Measurements from ENCODE around the gene RAET1E. TPM values are rescaled to one million over a fixed set of nuclear protein-coding genes. Genes with fewer than 3 reads are reported as not detected.

The RAET1E gene
- total RNA-seq, 1 donor = 0.36 TPM

DNA sequence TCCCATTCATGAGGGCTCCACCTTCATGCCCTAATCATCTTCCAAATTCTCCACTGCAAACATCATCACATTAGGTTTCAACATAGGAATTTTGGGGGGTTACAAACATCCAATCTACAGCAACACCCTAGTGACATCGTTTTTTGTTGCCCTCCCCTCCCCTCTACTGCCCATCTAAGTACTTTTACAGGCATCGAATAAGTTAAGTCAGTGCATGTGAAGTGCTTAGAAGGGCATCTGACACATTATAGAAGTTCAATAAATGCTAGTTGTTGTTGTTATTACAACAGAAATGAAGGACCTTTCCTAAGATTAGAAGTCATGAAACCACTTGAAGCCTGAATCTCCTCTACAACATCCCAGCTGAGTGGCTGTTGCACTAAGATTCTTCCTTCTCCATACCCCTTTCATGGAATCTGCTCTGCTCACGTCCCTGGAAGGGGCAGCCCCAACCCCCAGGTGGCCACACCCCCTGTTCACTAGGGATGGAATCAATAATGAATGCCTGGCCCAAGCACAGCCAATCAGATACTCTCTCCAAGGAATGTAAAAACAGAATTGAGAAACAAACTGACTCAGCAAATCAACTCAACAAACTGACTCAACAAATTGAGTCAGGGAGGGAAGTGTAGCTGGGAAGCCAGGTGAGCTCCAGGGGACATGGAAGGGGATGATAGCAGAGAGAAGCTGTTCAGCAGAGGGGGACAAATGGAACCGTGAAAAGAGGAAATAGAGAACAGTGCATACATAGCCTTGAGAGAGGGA lies 29.9 kb downstream of the RAET1E start:
- Histone ChIP-seq H2AFZ (ENCODE audit: low read length) (no peak overlapping the region), H4K20me1 (ENCODE audit: insufficient read depth, low read length) (no peaks in the 10 kb centered on the region), H3K4me3 (ENCODE audit: insufficient read depth, low read length) (no peak overlapping the region), H3K9me3 (ENCODE audit: low read depth, low read length) (peaks cover 2% of the 10 kb centered on the region), H3K36me3 (ENCODE audit: insufficient read depth, low read length) (no peaks in the 10 kb centered on the region), H3K4me1 (ENCODE audit: insufficient read depth, low read length) (no peaks in the 10 kb centered on the region), H3K4me2 (ENCODE audit: insufficient read depth, low read length) (no peak overlapping the region), H3K27ac (ENCODE audit: low read depth, low read length) (no peak overlapping the region), H3K79me2 (ENCODE audit: insufficient read depth, low read length) (no peaks in the 10 kb centered on the region), H3K27me3 (ENCODE audit: insufficient read depth, low read length) (no peaks in the 10 kb centered on the region)
- no peak for DNase-seq (ENCODE audit: insufficient read length, low spot score, missing footprints)
- TF ChIP-seq, protein P1, sequence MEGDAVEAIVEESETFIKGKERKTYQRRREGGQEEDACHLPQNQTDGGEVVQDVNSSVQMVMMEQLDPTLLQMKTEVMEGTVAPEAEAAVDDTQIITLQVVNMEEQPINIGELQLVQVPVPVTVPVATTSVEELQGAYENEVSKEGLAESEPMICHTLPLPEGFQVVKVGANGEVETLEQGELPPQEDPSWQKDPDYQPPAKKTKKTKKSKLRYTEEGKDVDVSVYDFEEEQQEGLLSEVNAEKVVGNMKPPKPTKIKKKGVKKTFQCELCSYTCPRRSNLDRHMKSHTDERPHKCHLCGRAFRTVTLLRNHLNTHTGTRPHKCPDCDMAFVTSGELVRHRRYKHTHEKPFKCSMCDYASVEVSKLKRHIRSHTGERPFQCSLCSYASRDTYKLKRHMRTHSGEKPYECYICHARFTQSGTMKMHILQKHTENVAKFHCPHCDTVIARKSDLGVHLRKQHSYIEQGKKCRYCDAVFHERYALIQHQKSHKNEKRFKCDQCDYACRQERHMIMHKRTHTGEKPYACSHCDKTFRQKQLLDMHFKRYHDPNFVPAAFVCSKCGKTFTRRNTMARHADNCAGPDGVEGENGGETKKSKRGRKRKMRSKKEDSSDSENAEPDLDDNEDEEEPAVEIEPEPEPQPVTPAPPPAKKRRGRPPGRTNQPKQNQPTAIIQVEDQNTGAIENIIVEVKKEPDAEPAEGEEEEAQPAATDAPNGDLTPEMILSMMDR (IDR thresholded peaks at IDR 0.05; ENCODE audit: extremely low read depth, low read depth, low read length) = no peak

DNA sequence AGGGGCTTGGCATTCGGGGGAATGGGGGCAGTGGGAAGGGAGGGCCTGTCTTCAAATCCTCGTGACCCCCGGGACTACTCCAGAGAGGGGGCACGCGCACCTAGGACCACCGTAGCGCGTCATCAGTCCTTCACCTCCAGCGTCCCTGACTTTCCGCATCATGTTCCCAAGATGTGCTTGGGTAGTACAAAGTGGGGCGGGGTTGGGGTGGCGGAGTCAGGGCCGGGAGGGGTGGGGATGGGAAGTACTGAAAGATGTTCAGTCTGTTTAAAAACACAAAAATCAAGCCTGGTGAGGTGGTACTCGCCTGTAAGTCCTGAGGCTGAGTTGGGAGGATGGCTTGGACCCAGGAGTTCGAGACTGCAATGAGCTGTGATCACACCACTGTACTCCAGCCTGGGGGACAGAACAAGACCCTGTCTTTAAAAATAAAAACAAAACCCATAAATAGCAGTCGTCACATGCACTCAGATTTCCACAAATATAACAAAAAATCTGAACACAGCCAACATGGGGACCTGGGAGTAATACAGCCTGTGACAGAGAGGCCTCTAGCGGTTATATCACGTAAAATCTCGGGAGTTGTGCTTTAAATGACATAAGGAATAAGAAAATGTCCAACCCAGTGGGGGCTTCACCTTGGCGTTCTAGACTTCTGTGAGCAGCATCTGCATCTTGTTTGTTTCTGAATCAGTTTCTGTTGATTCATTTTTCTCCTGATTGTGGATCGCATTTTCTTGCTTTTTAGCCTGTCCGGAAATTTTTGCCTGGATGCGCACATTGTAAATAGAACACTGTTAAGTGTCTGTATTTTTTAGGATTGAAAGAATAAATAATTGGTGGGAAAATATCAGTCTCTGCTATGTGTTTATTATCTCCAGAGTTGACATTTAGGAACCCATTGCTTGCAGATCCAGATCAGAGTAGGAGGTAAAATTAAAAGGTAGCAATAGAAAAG lies 33.1 kb downstream of the RAET1E start:
- Histone ChIP-seq H2AFZ (ENCODE audit: low read length) (peak overlapping the region; percentile 88), H3K9me3 (ENCODE audit: low read depth, low read length) (no peaks in the 10 kb centered on the region)
- DNase-seq (ENCODE audit: insufficient read length, low spot score, missing footprints) = peak; percentile 94

DNA sequence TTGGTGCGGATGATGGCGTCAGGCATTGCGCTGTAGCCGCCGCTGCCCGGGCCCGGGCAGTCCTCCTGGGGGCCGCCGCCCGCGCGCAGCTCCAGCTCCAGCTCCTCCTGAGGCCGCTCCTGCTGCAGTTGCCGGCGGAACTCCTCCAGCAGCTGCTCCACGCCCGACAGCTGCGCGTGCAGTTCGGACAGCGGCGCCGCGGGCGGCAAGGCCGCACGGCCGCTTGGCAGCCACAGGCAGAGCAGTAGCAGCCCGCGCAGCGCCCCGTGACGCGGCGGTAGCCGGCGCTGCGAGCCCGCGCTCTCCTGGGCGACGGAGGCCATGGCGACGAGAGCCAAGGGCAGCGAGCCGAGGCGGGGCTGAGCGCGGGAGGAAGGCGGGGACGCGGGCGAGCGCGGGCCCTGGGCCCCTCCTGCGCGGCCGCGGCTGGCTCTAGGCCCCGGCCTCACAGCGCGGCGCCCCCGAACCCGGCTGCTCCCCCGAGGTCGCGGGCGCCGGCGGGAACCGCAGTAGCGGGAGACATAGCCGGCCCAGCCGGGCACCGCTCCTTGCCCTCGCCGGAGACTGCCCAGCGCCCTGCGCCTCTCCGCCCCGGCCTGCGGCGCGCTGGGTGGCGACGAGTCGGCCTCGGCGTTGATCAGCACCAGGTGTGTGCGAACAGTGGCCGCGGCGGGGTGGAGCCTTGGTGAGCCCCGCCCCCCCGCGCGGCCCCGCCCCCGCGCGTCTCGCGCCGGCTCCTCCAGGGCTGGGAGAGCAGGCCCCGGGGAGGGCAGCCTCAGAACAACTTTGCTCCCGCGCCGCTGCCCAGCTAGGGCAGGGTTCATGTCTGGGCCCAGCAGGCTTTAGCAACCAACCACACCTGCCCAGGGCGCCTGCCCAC lies 34.0 kb downstream of the RAET1E start, which contains the start of gene LRP11:
Gene LRP11, minus strand, starts transcription at position 662 of the 880 bp plus-strand sequence. Its CDS starts 339 bp downstream, at position 323.
- Histone ChIP-seq H3K79me2 (ENCODE audit: insufficient read depth, low read length) (peaks cover 31% of the 10 kb centered on the region), H3K4me1 (ENCODE audit: insufficient read depth, low read length) (peaks cover 30% of the 10 kb centered on the region), H2AFZ (ENCODE audit: low read length) (peak within 1 kb of the TSS; percentile 88), H3K27ac (ENCODE audit: low read depth, low read length) (peak within 1 kb of the TSS; percentile 93), H4K20me1 (ENCODE audit: insufficient read depth, low read length) (no peaks in the 10 kb centered on the region), H3K4me3 (ENCODE audit: insufficient read depth, low read length) (peak within 1 kb of the TSS; percentile 78), H3K27me3 (ENCODE audit: insufficient read depth, low read length) (no peaks in the 10 kb centered on the region), H3K36me3 (ENCODE audit: insufficient read depth, low read length) (no peaks in the 10 kb centered on the region), H3K4me2 (ENCODE audit: insufficient read depth, low read length) (peak within 1 kb of the TSS; percentile 85), H3K9me3 (ENCODE audit: low read depth, low read length) (no peaks in the 10 kb centered on the region)
- DNase-seq (ENCODE audit: insufficient read length, low spot score, missing footprints) = peak; percentile 97
- TF ChIP-seq, protein P1 (IDR thresholded peaks at IDR 0.05; ENCODE audit: extremely low read depth, low read depth, low read length) = no peak

More for the DNA sequence above, 33.1 kb downstream of the RAET1E start:
- Histone ChIP-seq H3K4me2 (ENCODE audit: insufficient read depth, low read length) (peak overlapping the region; percentile 85), H4K20me1 (ENCODE audit: insufficient read depth, low read length) (no peaks in the 10 kb centered on the region), H3K27me3 (ENCODE audit: insufficient read depth, low read length) (no peaks in the 10 kb centered on the region), H3K79me2 (ENCODE audit: insufficient read depth, low read length) (peaks cover 25% of the 10 kb centered on the region), H3K27ac (ENCODE audit: low read depth, low read length) (peak overlapping the region; percentile 47), H3K4me1 (ENCODE audit: insufficient read depth, low read length) (peaks cover 22% of the 10 kb centered on the region), H3K4me3 (ENCODE audit: insufficient read depth, low read length) (peak overlapping the region; percentile 78), H3K36me3 (ENCODE audit: insufficient read depth, low read length) (no peaks in the 10 kb centered on the region)
- TF ChIP-seq, protein P1 (IDR thresholded peaks at IDR 0.05; ENCODE audit: extremely low read depth, low read depth, low read length) = peak; percentile 79
